ENCODE data around the gene RSBN1.

DNA sequence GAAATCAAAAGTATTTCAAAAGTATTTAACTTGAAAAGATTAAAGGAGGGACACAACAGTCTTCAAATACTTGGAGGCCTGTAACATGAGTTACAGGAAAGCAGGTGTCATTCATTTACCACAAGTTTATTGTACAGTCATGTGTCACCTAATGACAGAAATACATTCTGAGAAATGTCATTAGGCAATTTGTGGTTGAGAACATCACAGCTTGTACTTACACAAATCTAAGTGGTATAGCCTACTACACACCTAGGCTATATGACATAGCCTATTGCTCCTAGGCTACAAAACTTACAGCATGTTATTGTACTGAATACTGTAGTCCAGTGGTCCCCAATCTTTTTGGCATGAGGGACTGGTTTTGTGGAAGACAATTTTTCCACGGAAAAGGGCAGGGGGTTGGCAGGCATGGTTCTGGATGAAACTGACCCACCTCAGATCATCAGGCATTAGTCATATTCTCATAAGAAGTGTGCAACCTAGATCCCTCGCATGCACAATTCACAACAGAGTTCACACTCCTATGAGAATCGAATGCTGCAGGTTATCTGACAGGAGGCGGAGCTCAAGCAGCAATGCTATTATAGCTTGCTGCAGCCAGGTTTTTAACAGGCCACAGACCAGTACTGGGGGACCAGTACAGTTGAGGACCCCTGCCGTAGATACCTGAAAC, 28.0 kb downstream of the RSBN1 start:
- TF ChIP-seq POLR2A (IDR thresholded peaks at IDR 0.05) (no peak), EP300 (IDR thresholded peaks at IDR 0.05) (no peak), POLR2AphosphoS5 (IDR thresholded peaks at IDR 0.05) (no peak)
- TF ChIP-seq, protein P1, sequence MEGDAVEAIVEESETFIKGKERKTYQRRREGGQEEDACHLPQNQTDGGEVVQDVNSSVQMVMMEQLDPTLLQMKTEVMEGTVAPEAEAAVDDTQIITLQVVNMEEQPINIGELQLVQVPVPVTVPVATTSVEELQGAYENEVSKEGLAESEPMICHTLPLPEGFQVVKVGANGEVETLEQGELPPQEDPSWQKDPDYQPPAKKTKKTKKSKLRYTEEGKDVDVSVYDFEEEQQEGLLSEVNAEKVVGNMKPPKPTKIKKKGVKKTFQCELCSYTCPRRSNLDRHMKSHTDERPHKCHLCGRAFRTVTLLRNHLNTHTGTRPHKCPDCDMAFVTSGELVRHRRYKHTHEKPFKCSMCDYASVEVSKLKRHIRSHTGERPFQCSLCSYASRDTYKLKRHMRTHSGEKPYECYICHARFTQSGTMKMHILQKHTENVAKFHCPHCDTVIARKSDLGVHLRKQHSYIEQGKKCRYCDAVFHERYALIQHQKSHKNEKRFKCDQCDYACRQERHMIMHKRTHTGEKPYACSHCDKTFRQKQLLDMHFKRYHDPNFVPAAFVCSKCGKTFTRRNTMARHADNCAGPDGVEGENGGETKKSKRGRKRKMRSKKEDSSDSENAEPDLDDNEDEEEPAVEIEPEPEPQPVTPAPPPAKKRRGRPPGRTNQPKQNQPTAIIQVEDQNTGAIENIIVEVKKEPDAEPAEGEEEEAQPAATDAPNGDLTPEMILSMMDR (IDR thresholded peaks at IDR 0.05): no peak
